Measurements from ENCODE around the gene IL17F. TPM values are rescaled to one million over a fixed set of nuclear protein-coding genes. Genes with fewer than 3 reads are reported as not detected.

IL17F gene
- total and polyA plus RNA-seq, 4 donors = not detected

- no peaks in the 10 kb centered on the region for H3K27me3 ChIP-seq (ENCODE audit: control insufficient read depth in 4 of 4, insufficient read depth in 4 of 4, low read length in 3 of 4)
- TF ChIP-seq FOXA2 (IDR thresholded peaks at IDR 0.05) (no peak), CTCF (IDR thresholded peaks at IDR 0.05; ENCODE audit: low read depth, low read length, missing input control) (no peak), EGR1 (IDR thresholded peaks at IDR 0.05; ENCODE audit: low read depth in 2 of 2) (no peak), HNF4G (IDR thresholded peaks at IDR 0.05) (no peak), REST (IDR thresholded peaks at IDR 0.05) (no peak), HNF4A (conservative IDR thresholded peaks at IDR 0.05) (no peak), ZBTB33 (IDR thresholded peaks at IDR 0.05) (no peak), NR2F2 (IDR thresholded peaks at IDR 0.05) (no peak), FOXA1 (IDR thresholded peaks at IDR 0.05) (no peak), JUND (IDR thresholded peaks at IDR 0.05) (no peak), ATF3 (IDR thresholded peaks at IDR 0.05) (no peak), TAF1 (conservative IDR thresholded peaks at IDR 0.05) (no peak), RAD21 (IDR thresholded peaks at IDR 0.05) (no peak), RXRA (IDR thresholded peaks at IDR 0.05) (no peak), YY1 (IDR thresholded peaks at IDR 0.05) (no peak), GABPA (IDR thresholded peaks at IDR 0.05 in 1 of 2, conservative IDR thresholded peaks at IDR 0.05 in 1 of 2) (no peak), SP1 (IDR thresholded peaks at IDR 0.05) (no peak), MAX (IDR thresholded peaks at IDR 0.05) (no peak)
- 88% methylated on average over 2 of the region's 2 CpGs for WGBS
- no peaks in the 10 kb centered on the region for H3K36me3 ChIP-seq (ENCODE audit: control insufficient read depth in 4 of 4, insufficient read depth in 3 of 4, low read depth in 1 of 4, low read length in 3 of 4)
- DNase-seq (ENCODE audit: low spot score) = no peak
- no peak overlapping the region for H3K27ac ChIP-seq (ENCODE audit: low read depth in 1 of 2, low read length in 2 of 2)
- no peaks in the 10 kb centered on the region for H3K4me1 ChIP-seq (ENCODE audit: control insufficient read depth in 4 of 4, insufficient read depth in 4 of 4, low read length in 3 of 4)
- H3K9ac ChIP-seq (ENCODE audit: low read depth in 1 of 2, low read length in 2 of 2) = no peak overlapping the region
- H3K4me3 ChIP-seq (ENCODE audit: low read depth in 1 of 3, low read length in 3 of 3) = no peak overlapping the region
- H3K9me3 ChIP-seq (ENCODE audit: control insufficient read depth in 4 of 4, low read length in 3 of 4) = no peaks in the 10 kb centered on the region
These were observed 37.2 kb downstream of the IL17F start for GRCh38 chr6:52207066-52207465.

All from liver (tissue), 9 donors.